Colonic mucosa (tissue), 4 donors: ENCODE results near the gene IQGAP2. TPM values are rescaled to one million over a fixed set of nuclear protein-coding genes. Genes with fewer than 3 reads are reported as not detected.

Experiments
- DNase-seq: peaks from one replicate; pipeline ENCODE4 v3.0.0-alpha.2; 2020
- H3K27ac ChIP-seq: fragments of 200-600 bp; one replicate; pipeline ENCODE4 v1.8.0; 2021
- H3K27me3 ChIP-seq: fragments of 200-600 bp; one replicate; pipeline ENCODE4 v1.8.0; 2021
- H3K36me3 ChIP-seq: fragments of 200-600 bp; one replicate; pipeline ENCODE4 v1.8.0; 2021
- H3K4me1 ChIP-seq: fragments of 200-600 bp; one replicate; pipeline ENCODE4 v1.8.0; 2021; ENCODE audit warnings: mild to moderate bottlenecking
- H3K4me3 ChIP-seq: fragments of 200-600 bp; one replicate; pipeline ENCODE4 v1.8.0; 2021
- H3K9ac ChIP-seq, 2 donors: one replicate each; pipeline ENCODE4 v1.7.0; 2013; ENCODE audit warnings: control low read depth in 2 of 2, low read depth in 2 of 2, low read length in 2 of 2
- H3K9me3 ChIP-seq: fragments of 200-600 bp; one replicate; pipeline ENCODE4 v1.8.0; 2021
- CTCF ChIP-seq: fragments of 200-600 bp; IDR thresholded peaks from one replicate; pipeline ENCODE4 v1.8.0; 2022; ENCODE audit warnings: antibody characterized with exemption, mild to moderate bottlenecking
- intact Hi-C: fragments of 100-400 bp; cut with DNase I; formaldehyde crosslinking; loops from one replicate; pipeline ENCODE4 v1.14.1; 2022
- total RNA-seq, 2 donors: library from RNA; stranded (reverse); fragmentation: NEBNext Ultra II Directional in 1 of 2; extraction: Animal tissue kit (Norgen Biotek cat#: 25700) in 1 of 2; gene quantifications; one replicate each; pipeline ENCODE4 v1.2.1, GENCODE V29; 2021
- donor health status: healthy.
- donor health status: DM: no; HTN: no; CAD: no.
- donor health status: DM: no; HTN: no; CAD: no.

The IQGAP2 gene
- total RNA-seq, 2 donors from 2014 or later = 62.2 to 75.6 TPM

DNA sequence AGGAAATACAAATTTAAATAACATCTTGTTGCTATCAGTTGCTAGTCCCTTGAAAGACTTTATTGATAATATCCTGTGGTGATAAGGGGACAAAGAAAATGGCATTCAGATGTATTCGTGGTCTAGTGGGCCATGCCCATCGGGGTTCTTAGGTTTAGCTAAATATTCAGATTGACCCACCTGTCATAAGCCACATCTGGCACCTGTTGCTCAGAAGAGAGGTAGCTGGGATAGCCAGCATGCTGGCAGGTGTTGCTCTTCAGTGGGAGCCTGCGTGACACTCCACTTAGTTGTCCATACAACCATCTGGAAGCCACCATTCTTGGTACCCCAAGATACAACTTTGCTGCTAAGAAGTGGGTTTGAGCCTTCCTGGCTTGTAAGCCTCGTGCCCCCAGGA, 183.4 kb downstream of the IQGAP2 start:
- TF ChIP-seq CTCF = no peak
- H3K4me3 ChIP-seq = no peak overlapping the region
- H3K9me3 ChIP-seq = no peaks in the 10 kb centered on the region

GRCh38 chr5:76590027-76590426, 186.9 kb downstream of the IQGAP2 start:
- no peak for DNase-seq
- Histone ChIP-seq H3K27me3 (no peaks in the 10 kb centered on the region), H3K4me1 (no peaks in the 10 kb centered on the region), H3K27ac (no peak overlapping the region), H3K4me3 (no peak overlapping the region), H3K9me3 (no peaks in the 10 kb centered on the region), H3K36me3 (no peaks in the 10 kb centered on the region), H3K9ac (no peak overlapping the region)
- no peak for TF ChIP-seq CTCF
- intact Hi-C loops = no loop called here

More for the DNA sequence above, 183.4 kb downstream of the IQGAP2 start:
- H3K4me1 ChIP-seq = peaks cover 5% of the 10 kb centered on the region
- H3K36me3 ChIP-seq = no peaks in the 10 kb centered on the region
- intact Hi-C loops = no loop called here
- H3K27me3 ChIP-seq = no peaks in the 10 kb centered on the region
- no peak for DNase-seq
- H3K27ac ChIP-seq = no peak overlapping the region
- H3K9ac ChIP-seq = no peak overlapping the region

- no peak overlapping the region for H3K4me3 ChIP-seq
- no peaks in the 10 kb centered on the region for H3K27me3 ChIP-seq
- no peak for DNase-seq
- intact Hi-C loops = no loop called here
- H3K9ac ChIP-seq = no peak overlapping the region
- no peak for TF ChIP-seq CTCF
- no peaks in the 10 kb centered on the region for H3K4me1 ChIP-seq
- no peaks in the 10 kb centered on the region for H3K9me3 ChIP-seq
- no peaks in the 10 kb centered on the region for H3K36me3 ChIP-seq
- H3K27ac ChIP-seq = no peak overlapping the region
Observed at GRCh38 chr5:76591366-76591765, 188.3 kb downstream of the IQGAP2 start.

DNA sequence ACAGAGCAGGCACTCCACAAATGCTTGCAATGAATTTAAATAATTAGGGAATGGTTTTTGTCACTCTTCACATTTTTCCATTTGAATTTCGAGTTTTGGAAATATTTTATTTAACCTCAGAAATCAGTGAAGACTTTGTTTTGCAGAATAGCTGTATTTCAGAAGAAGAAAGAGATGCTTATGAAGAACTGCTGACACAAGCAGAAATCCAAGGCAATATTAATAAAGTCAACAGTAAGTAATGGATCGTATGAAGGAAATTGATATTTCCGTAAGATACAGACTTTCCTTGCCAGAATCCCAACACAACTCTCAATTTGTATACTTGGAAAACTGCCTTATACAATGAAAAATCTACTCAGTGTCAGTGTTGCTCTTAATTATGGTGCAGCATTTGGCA, 189.6 kb downstream of the IQGAP2 start:
- Histone ChIP-seq H3K9me3 (no peaks in the 10 kb centered on the region), H3K9ac (no peak overlapping the region), H3K4me3 (no peak overlapping the region), H3K27me3 (no peaks in the 10 kb centered on the region), H3K27ac (no peak overlapping the region), H3K4me1 (no peaks in the 10 kb centered on the region), H3K36me3 (no peaks in the 10 kb centered on the region)
- no peak for DNase-seq
- intact Hi-C loops = no loop called here
- no peak for TF ChIP-seq CTCF

DNA sequence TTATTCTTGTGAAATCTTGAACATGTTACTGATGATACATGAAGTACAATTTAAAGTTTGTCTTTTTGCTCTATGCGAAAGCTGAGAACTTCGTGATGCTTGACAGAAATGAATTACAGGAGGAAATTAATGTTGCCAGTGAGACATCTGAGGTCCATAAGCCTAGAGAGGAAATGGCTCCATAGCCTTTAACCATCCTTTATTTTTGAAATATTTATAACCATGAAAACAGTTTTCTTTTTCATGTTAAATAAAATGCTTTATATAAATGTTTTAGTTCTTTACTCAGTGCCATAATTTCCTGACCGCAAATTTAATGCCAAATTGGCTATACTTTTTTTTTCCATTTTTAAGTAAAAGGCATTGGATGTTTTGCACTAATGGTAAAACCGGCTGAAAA, 191.0 kb downstream of the IQGAP2 start:
- no peak overlapping the region for H3K4me3 ChIP-seq
- no peaks in the 10 kb centered on the region for H3K9me3 ChIP-seq
- DNase-seq = no peak
- intact Hi-C loops = no loop called here
- no peaks in the 10 kb centered on the region for H3K27me3 ChIP-seq
- no peaks in the 10 kb centered on the region for H3K4me1 ChIP-seq
- H3K9ac ChIP-seq = no peak overlapping the region
- H3K27ac ChIP-seq = no peak overlapping the region
- H3K36me3 ChIP-seq = no peaks in the 10 kb centered on the region
- TF ChIP-seq CTCF = no peak
